ENCODE results near the gene OIT3. TPM values are rescaled to one million over a fixed set of nuclear protein-coding genes. Genes with fewer than 3 reads are reported as not detected.

Gene OIT3
- total and polyA plus RNA-seq, 2 donors (not counting 3 experiments of a cell fraction or from before 2014, with no cell fraction given): 0.15 TPM; not detected in 1

DNA sequence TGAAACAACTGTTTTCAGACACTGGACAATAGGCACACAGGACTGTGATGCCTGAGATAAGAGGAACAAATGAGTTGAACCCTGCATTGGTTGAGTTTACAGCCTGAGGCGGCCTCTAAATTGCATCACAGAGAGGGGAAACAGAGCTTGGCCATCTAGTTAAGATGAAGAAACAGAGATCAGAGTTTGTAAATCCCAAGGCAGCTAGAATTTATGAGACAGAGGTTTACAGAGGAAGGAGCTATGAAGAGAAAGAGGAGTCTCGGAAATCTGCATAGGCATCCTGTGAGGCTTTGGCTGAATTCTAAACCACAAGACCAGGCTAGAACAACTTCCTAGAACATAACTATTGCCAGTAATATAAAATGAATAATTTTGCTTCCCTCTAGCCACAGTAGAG, 41.0 kb upstream of the OIT3 start:
- TF ChIP-seq EZH2 (IDR thresholded peaks at IDR 0.05; ENCODE audit: borderline replicate concordance, low read depth, low read length, severe bottlenecking) (no peak), FOS (IDR thresholded peaks at IDR 0.05; ENCODE audit: borderline replicate concordance, insufficient read depth, low read length) (no peak), POLR2AphosphoS5 (IDR thresholded peaks at IDR 0.05; ENCODE audit: insufficient read depth, low read depth, low read length) (no peak), JUN (IDR thresholded peaks at IDR 0.05; ENCODE audit: borderline replicate concordance, insufficient read depth, insufficient read length, low read depth) (no peak), GATA2 (IDR thresholded peaks at IDR 0.05; ENCODE audit: insufficient read depth, insufficient read length, low read depth, low read length) (no peak), POLR2A (IDR thresholded peaks at IDR 0.05; ENCODE audit: low read depth, low read length) (no peak), MYC (IDR thresholded peaks at IDR 0.05; ENCODE audit: low read depth, low read length) (no peak)
- TF ChIP-seq, protein P1, sequence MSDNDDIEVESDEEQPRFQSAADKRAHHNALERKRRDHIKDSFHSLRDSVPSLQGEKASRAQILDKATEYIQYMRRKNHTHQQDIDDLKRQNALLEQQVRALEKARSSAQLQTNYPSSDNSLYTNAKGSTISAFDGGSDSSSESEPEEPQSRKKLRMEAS (IDR thresholded peaks at IDR 0.05; ENCODE audit: insufficient read depth, insufficient read length): no peak
- TF ChIP-seq, protein P2, sequence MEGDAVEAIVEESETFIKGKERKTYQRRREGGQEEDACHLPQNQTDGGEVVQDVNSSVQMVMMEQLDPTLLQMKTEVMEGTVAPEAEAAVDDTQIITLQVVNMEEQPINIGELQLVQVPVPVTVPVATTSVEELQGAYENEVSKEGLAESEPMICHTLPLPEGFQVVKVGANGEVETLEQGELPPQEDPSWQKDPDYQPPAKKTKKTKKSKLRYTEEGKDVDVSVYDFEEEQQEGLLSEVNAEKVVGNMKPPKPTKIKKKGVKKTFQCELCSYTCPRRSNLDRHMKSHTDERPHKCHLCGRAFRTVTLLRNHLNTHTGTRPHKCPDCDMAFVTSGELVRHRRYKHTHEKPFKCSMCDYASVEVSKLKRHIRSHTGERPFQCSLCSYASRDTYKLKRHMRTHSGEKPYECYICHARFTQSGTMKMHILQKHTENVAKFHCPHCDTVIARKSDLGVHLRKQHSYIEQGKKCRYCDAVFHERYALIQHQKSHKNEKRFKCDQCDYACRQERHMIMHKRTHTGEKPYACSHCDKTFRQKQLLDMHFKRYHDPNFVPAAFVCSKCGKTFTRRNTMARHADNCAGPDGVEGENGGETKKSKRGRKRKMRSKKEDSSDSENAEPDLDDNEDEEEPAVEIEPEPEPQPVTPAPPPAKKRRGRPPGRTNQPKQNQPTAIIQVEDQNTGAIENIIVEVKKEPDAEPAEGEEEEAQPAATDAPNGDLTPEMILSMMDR (IDR thresholded peaks at IDR 0.05; ENCODE audit: extremely low read depth in 1 of 2, insufficient read depth in 1 of 2, low read depth in 1 of 2, low read length in 2 of 2): no peak
- H3K4me1 ChIP-seq (ENCODE audit: control insufficient read depth, extremely low read depth, insufficient read depth, low read length): no peaks in the 10 kb centered on the region
- no peak overlapping the region for H2AFZ ChIP-seq (ENCODE audit: low read depth, low read length)
- H3K4me3 ChIP-seq (replicated peaks in 1 of 3; ENCODE audit: insufficient read depth in 1 of 3, low read depth in 1 of 3, low read length in 3 of 3): no peak overlapping the region
- no peaks in the 10 kb centered on the region for H3K9me1 ChIP-seq (replicated peaks; ENCODE audit: control insufficient read depth, extremely low read depth, insufficient read depth, low read length)
- POLR2A ChIA-PET: no interaction called here
- no peak overlapping the region for H3K9ac ChIP-seq (replicated peaks; ENCODE audit: extremely low read depth, insufficient read depth, low read length)
- CTCF ChIA-PET: interaction anchor here (1.1 kb wide), 1 partner anchor 15 kb away, joined by 4 read pairs; no protein-coding TSS in a partner anchor
- FAIRE-seq (no peak), DNase-seq (ENCODE audit: low read depth, low spot score) (no peak)
- H4K20me1 ChIP-seq (replicated peaks; ENCODE audit: control insufficient read depth, extremely low read depth, insufficient read depth, low read length): no peaks in the 10 kb centered on the region
- H3K27me3 ChIP-seq (ENCODE audit: control insufficient read depth in 2 of 2, insufficient read depth in 2 of 2, low read length in 2 of 2): no peaks in the 10 kb centered on the region
- H3K36me3 ChIP-seq (ENCODE audit: control insufficient read depth in 2 of 2, extremely low read depth in 1 of 2, insufficient read depth in 2 of 2, low read length in 2 of 2): no peaks in the 10 kb centered on the region
- no TSS peak for BruUV-seq (replicated peaks)
- dilution Hi-C loops (cut with MboI; ENCODE audit: extremely low pct_ligation_motif_present, low sequenced_read_pairs): no loop called here
- intact Hi-C loops (cut with micrococcal nuclease): no loop called here
- H3K79me2 ChIP-seq (ENCODE audit: control insufficient read depth, insufficient read depth, low read length): no peaks in the 10 kb centered on the region
- no peak overlapping the region for H3K27ac ChIP-seq (ENCODE audit: insufficient read depth, low read depth, low read length)
- H3K9me3 ChIP-seq (replicated peaks; ENCODE audit: control insufficient read depth, insufficient read depth, low read length): no peaks in the 10 kb centered on the region
- no peak overlapping the region for H3K4me2 ChIP-seq (ENCODE audit: insufficient read depth, low read length)

Data from endothelial cell of umbilical vein (primary cell).